Stimulated activated CD4-positive, alpha-beta T cell treated with anti-CD3 and anti-CD28 coated beads, Interleukin-15, amount 100 ng/mL, for 48 hours (primary cell): ENCODE measurements around the gene R3HCC1L.

Experiments
- DNase-seq, 2 donors: peaks; one replicate each; pipeline ENCODE4 v3.0.0-alpha.2; 2020; ENCODE audit warnings: low read depth in 2 of 2

The R3HCC1L gene

GRCh38 chr10:98276311-98276710, 141.9 kb downstream of the R3HCC1L start:
- DNase-seq, result no peak

- DNase-seq, result no peak
Measured at GRCh38 chr10:98285416-98285815, 151.0 kb downstream of the R3HCC1L start.

DNA sequence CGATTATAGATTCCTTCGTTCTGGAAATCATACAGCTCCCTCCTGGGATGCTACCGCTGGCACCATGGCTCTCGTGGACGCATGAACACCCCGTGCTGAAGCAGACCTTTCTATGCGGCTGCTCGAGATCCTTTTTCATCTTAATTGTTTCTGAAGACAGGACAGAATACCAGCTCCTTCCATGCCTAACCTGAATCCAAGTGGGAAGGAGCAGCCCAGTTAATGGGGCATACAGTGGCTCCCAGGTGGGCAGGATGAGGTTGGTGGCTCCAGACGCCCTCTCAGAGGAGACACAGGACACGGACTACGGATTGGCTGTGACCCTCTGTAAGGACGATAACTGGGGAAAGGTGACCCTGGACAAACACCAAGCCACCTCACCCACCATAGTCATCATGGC, 152.0 kb downstream of the R3HCC1L start:
- no peak for DNase-seq

GRCh38 chr10:98287321-98287720, 152.9 kb downstream of the R3HCC1L start:
- no peak for DNase-seq

- no peak for DNase-seq
Measured at GRCh38 chr10:98289802-98290209, 155.3 kb downstream of the R3HCC1L start.

- DNase-seq, result no peak
Measured at GRCh38 chr10:98292971-98293370, 158.5 kb downstream of the R3HCC1L start.

DNA sequence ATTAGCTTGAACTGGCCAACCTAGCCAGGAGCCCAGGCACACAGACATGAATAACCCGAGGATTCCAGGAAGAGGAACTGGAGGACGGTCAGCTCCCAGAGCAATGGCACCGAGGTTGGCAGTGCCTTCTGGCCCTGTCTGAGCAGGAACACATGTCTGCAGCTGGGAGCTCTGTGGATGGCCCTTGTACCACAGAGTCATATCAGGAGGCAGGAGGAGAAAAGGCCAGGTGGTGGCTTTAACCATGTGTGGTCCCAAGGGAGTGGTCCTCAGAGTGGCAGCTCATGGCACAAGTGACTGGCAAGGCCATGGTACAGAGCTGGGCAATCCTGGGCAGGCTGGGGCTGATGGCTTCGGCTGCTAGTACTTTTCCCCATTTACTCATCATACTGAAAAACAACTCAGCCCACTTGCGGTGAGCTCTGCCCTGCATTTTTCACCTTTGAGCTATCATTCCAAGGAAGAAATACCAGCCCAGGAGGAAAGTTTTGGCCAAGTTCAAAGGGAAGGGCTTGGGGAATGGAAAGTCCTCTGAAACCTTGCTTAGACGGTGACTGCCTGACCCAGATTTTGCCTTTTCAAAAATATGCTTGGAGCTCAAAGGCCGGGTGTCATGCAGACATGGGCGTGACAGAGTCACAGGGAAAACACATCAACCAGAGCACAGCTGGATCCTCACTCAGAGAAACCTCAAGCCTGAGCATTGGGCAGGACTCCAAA, 159.3 kb downstream of the R3HCC1L start:
- DNase-seq, result no peak

- no peak for DNase-seq
Measured at GRCh38 chr10:98294270-98294627, 159.8 kb downstream of the R3HCC1L start.
